ENCODE data around the gene CLASP1.
"Not testable (repeated sequence)": the region's sequence is repeated elsewhere in the genome, so short reads cannot be mapped to it uniquely, and the experiment has no call there.

- TF ChIP-seq POLR2A, CTCF (IDR thresholded peaks at IDR 0.05): not testable (repeated sequence)
These were observed 38.1 kb downstream of the CLASP1 start for GRCh38 chr2:121611048-121611649.
